ENCODE measurements around the gene C10orf71.

Gene C10orf71

DNA sequence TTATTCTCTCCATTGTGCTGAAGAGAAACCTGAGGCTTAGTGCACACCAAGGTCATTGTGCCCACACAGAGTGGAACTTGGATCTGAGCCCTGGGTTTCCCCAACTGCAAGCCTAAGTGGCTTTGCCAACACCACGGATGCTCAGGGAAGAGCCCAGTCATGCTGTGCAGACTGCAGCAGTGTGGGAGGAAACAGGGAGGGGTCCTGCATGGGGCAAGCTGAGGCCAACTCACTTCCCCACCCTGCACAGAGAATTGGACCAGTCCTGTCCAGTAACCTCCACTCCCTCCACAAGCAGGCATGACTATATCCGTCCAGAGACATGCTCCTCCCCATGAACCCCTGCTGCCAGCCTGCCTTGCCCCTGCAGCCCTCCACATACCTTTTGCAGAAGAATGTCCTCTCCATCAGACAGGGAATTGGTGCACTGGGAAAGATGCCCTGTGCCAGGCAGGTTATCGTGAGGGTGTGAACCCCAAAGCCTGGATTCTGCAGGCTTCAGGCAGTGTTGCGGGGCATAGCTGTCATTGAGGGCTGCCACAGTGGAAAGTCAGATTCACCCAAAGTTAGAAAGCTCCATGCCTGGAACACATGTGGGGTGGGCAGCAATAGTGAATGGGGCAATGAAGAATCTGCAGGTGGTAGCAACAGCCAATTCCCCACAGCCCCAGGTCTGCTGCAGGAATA, 52.0 kb downstream of the C10orf71 start:
- TF ChIP-seq, protein P1, sequence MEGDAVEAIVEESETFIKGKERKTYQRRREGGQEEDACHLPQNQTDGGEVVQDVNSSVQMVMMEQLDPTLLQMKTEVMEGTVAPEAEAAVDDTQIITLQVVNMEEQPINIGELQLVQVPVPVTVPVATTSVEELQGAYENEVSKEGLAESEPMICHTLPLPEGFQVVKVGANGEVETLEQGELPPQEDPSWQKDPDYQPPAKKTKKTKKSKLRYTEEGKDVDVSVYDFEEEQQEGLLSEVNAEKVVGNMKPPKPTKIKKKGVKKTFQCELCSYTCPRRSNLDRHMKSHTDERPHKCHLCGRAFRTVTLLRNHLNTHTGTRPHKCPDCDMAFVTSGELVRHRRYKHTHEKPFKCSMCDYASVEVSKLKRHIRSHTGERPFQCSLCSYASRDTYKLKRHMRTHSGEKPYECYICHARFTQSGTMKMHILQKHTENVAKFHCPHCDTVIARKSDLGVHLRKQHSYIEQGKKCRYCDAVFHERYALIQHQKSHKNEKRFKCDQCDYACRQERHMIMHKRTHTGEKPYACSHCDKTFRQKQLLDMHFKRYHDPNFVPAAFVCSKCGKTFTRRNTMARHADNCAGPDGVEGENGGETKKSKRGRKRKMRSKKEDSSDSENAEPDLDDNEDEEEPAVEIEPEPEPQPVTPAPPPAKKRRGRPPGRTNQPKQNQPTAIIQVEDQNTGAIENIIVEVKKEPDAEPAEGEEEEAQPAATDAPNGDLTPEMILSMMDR (IDR thresholded peaks at IDR 0.05; ENCODE audit: low read depth, low read length, missing control alignments), result no peak
- H3K4me3 ChIP-seq (ENCODE audit: low read depth, low read length), result no peak overlapping the region
- DNase-seq (ENCODE audit: low read depth), result no peak

DNA sequence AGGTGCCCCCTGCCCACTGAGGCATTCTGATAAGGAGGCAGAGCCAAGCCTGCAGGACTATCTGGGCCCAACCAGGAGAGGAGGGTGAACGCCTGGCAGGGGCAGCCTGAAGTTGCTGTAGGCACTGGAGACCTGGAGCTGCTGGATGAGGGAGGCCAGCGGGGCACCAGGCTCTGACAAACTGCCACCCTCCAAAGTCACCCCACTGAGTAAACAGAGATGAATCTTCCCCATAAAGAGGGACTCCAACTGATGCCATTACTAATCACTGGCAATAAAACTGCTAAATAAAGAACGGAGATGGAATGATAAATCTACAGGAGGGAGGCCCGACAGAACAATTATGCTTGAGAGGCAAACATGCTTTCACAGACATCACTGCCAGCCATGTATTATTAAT, 52.7 kb downstream of the C10orf71 start:
- no peak for DNase-seq (ENCODE audit: low read depth)
- TF ChIP-seq, protein P1 (IDR thresholded peaks at IDR 0.05; ENCODE audit: low read depth, low read length, missing control alignments), result no peak
- no peak overlapping the region for H3K4me3 ChIP-seq (ENCODE audit: low read depth, low read length)

DNA sequence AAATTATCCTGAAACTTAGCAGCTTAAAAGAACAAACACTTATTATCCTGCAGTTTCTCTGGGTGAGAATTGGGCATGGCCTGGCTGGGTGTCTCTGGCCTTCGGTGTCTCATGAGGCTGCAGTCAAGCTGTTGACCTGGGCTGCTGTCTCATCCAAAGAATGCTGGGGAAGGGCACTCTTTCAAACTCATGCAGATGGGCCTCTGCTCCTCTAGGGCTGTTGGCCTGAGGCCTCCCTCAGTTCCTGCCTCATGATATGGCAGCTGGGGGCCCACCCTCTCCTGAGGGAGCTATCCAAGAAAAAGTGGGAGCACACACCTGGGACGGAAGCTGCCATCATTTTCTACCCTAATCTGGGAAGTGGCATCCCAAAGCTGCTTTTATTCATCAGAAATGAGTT, 53.4 kb downstream of the C10orf71 start:
- TF ChIP-seq, protein P1 (IDR thresholded peaks at IDR 0.05; ENCODE audit: low read depth, low read length, missing control alignments), result no peak
- no peak overlapping the region for H3K4me3 ChIP-seq (ENCODE audit: low read depth, low read length)

DNA sequence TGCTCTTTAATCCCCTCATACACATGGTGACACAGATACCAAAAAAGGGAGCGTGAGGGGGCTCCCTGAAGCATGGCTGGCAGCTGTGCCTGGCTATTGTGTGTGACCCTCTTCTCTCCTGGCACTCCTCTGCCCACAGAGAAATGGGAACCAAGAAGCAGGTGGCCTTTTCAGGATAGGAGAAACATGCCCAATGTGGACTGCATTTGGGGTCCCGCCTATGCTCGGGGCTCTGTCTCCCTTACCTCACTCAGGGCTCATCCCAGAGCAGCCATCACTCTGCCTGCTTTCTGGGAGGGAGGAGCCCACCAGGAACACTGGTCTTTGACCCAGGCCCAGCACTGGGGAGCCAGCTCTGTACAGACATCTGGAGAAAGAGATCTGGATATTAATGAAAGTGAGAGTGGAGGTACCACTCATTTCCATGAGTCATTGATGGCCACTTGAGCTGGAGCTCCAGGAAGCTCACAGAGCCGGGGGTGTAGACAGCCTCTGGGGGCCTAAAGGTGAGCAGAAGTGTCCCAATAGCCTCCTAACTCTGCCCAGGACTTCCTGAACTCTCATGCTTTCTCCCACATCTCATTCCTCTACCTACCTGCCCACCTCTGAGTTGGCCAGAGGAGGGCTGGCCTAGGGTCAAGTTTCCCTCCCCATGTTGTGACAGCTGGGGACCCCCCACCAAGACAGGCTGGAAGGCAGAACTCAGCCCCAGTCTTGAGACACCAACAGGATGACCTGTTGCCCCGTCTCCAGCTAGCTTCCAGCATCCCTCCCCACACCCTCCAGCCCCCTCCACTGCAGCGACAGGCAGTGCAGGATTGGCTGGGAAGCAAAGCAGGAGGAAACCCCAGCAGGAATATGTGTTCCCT, 54.3 kb downstream of the C10orf71 start:
- no peak for DNase-seq (ENCODE audit: low read depth)
- TF ChIP-seq, protein P1 (IDR thresholded peaks at IDR 0.05; ENCODE audit: low read depth, low read length, missing control alignments), result no peak
- H3K4me3 ChIP-seq (ENCODE audit: low read depth, low read length), result no peak overlapping the region

More for the DNA sequence above, 53.4 kb downstream of the C10orf71 start:
- DNase-seq (ENCODE audit: low read depth), result no peak

DNA sequence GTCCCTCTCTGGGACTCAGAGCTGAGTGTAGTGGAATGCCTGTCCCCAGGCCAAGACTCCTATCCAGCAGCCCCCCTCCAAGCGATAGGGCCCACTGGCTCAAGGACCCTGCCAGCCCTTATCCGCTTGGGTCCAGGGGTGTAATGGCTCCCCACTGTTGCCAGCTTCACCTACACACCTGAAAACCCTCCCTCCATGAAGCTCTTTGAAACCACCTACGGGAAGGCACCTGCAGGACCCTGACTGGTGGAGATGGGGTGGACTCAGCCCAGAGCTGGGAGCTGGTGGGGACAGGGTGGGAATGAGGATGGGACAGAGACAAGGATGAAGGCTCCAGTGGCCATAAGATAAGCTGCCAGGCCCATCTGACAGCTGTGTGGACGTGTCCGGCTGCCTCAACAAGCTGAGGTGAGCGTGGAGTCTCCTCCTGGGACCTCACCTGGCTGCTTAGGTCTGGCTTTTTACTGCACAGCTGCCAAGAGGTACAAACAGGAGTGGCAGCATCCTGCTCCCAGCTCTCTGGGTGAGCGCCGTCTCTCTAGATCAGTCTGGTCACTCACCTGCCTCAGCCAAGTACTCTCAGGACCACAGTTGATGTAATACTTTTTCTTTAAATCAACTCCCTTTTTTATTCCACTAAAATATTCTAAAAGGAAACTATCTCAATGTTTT, 55.1 kb downstream of the C10orf71 start:
- H3K4me3 ChIP-seq (ENCODE audit: low read depth, low read length), result no peak overlapping the region
- TF ChIP-seq, protein P1 (IDR thresholded peaks at IDR 0.05; ENCODE audit: low read depth, low read length, missing control alignments), result no peak

DNA sequence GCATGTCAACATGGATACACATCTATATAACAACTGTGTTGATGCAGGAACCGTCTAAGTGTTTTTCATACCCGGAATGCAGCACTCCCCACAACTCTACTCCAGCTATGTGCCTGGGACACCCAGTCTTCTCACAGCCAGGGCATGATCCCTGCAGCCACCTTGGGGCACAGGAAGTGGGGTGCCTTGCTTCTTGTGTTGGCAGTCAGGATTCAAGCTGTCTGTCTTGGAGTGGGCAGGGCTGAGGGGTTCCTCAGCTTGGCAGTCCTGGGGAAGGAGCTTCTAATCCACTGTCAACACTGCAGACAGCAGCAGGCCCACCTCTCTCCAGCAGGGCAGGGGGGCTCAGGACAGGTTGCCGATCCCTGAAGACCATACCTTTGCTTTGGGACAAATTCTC, 55.6 kb downstream of the C10orf71 start:
- H3K4me3 ChIP-seq (ENCODE audit: low read depth, low read length), result no peak overlapping the region
- TF ChIP-seq, protein P1 (IDR thresholded peaks at IDR 0.05; ENCODE audit: low read depth, low read length, missing control alignments), result no peak
- DNase-seq (ENCODE audit: low read depth), result no peak

More for the DNA sequence above, 55.1 kb downstream of the C10orf71 start:
- no peak for DNase-seq (ENCODE audit: low read depth)
